HEK293 (cell line): Measurements from ENCODE around the gene PPM1E.

ENCODE experiments used
- CTCF ChIA-PET: fragments of 350-600 bp; formaldehyde crosslinking; extraction: SDS; loops from one replicate; lab custom pipeline; 2021; ENCODE audit warnings: antibody characterized with exemption; lab: Yijun Ruan, JAX
- POLR2A ChIA-PET: fragments of 300-600 bp; formaldehyde crosslinking; extraction: SDS; loops from one replicate; lab custom pipeline; 2020; ENCODE audit warnings: antibody characterized with exemption, inconsistent platforms; lab: Yijun Ruan, JAX
- H3K27ac ChIP-seq: fragments of 200-500 bp; sonication (Bioruptor generic); 2 replicates; pipeline ENCODE4 v1.5.1; 2014; ENCODE audit warnings: low read depth, low read length, control low read depth, inconsistent platforms; ENCODE audit errors: extremely low read depth
- H3K36me3 ChIP-seq, 2 experiments: fragments of 200-500 bp in 1 of 2; sonication (Bioruptor generic) in 1 of 2; 1 replicate in 1 of 2; 2 replicates in 1 of 2; pipeline ENCODE4 v1.5.1; 2014 to 2017; ENCODE audit warnings: inconsistent platforms in 2 of 2, low read length in 2 of 2; ENCODE audit not compliant: control insufficient read depth in 2 of 2, insufficient read depth in 1 of 2
- H3K4me1 ChIP-seq: fragments of 200-500 bp; sonication (Bioruptor generic); 2 replicates; pipeline ENCODE4 v1.5.1; 2014; ENCODE audit warnings: mild to moderate bottlenecking, low read length, inconsistent platforms; ENCODE audit not compliant: control insufficient read depth, insufficient read depth
- H3K4me3 ChIP-seq: 2 replicates; pipeline ENCODE4 v1.5.1; 2011; ENCODE audit warnings: low read depth, mild to moderate bottlenecking, control low read depth, low read length, moderate library complexity
- H3K9me3 ChIP-seq: fragments of 200-500 bp; sonication (Bioruptor generic); 2 replicates; pipeline ENCODE4 v1.5.1; 2014; ENCODE audit warnings: low read depth, low read length, inconsistent platforms; ENCODE audit not compliant: control insufficient read depth, insufficient read depth
- FEZF1 ChIP-seq: fragments of 450-650 bp; formaldehyde crosslinking; IDR thresholded peaks from 2 replicates; pipeline ENCODE4 v1.5.1; 2016; ENCODE audit warnings: missing biosample characterization, missing genetic modification characterization
- KLF10 ChIP-seq: fragments of 450-650 bp; IDR thresholded peaks from 2 replicates; pipeline ENCODE4 v1.5.1; 2018; ENCODE audit warnings: missing biosample characterization, mild to moderate bottlenecking, missing genetic modification characterization
- REPIN1 ChIP-seq: fragments of 450-650 bp; formaldehyde crosslinking; IDR thresholded peaks from 2 replicates; pipeline ENCODE4 v1.5.1; 2017; ENCODE audit warnings: missing biosample characterization, missing genetic modification characterization, low read depth
- ZBTB48 ChIP-seq: fragments of 450-650 bp; formaldehyde crosslinking; IDR thresholded peaks from 2 replicates; pipeline ENCODE4 v1.5.1; 2016; ENCODE audit warnings: missing biosample characterization, missing genetic modification characterization
- ZNF138 ChIP-seq: fragments of 450-650 bp; formaldehyde crosslinking; IDR thresholded peaks from 2 replicates; pipeline ENCODE4 v1.5.1; 2016; ENCODE audit warnings: missing biosample characterization, missing genetic modification characterization, borderline replicate concordance
- ZNF223 ChIP-seq: fragments of 450-650 bp; formaldehyde crosslinking; IDR thresholded peaks from 2 replicates; pipeline ENCODE4 v1.5.1; 2016; ENCODE audit warnings: missing biosample characterization, missing genetic modification characterization
- ZNF292 ChIP-seq: fragments of 450-650 bp; formaldehyde crosslinking; IDR thresholded peaks from 2 replicates; pipeline ENCODE4 v1.5.1; 2016; ENCODE audit warnings: low read depth, missing biosample characterization, missing genetic modification characterization, borderline replicate concordance
- ZNF416 ChIP-seq: fragments of 450-650 bp; formaldehyde crosslinking; IDR thresholded peaks from 2 replicates; pipeline ENCODE4 v1.5.1; 2016; ENCODE audit warnings: missing biosample characterization, missing genetic modification characterization
- ZNF48 ChIP-seq: fragments of 450-650 bp; formaldehyde crosslinking; IDR thresholded peaks from 2 replicates; pipeline ENCODE4 v1.5.1; 2016; ENCODE audit warnings: missing biosample characterization, missing genetic modification characterization
- ZNF555 ChIP-seq: fragments of 450-650 bp; formaldehyde crosslinking; conservative IDR thresholded peaks from 2 replicates; pipeline ENCODE4 v1.5.1; 2017; ENCODE audit warnings: missing biosample characterization, mild to moderate bottlenecking, missing genetic modification characterization, inconsistent platforms
- ZNF658 ChIP-seq: fragments of 450-650 bp; formaldehyde crosslinking; IDR thresholded peaks from 2 replicates; pipeline ENCODE4; 2016; ENCODE audit warnings: missing biosample characterization, missing genetic modification characterization
- ZNF664 ChIP-seq: fragments of 450-650 bp; formaldehyde crosslinking; IDR thresholded peaks from 2 replicates; pipeline ENCODE4 v1.5.1; 2016; ENCODE audit warnings: missing biosample characterization, missing genetic modification characterization
- ZNF677 ChIP-seq: fragments of 450-650 bp; IDR thresholded peaks from 2 replicates; pipeline ENCODE4 v1.5.0; 2018; ENCODE audit warnings: missing biosample characterization, mild to moderate bottlenecking, missing genetic modification characterization, moderate library complexity
- TF ChIP-seq, protein P1 (sequence below): fragments of 450-650 bp; IDR thresholded peaks from 2 replicates; pipeline ENCODE4 v1.5.1; 2018; ENCODE audit warnings: missing biosample characterization, missing genetic modification characterization
- TF ChIP-seq, protein P2 (sequence below): fragments of 450-650 bp; formaldehyde crosslinking; IDR thresholded peaks from 2 replicates; pipeline ENCODE4 v1.5.1; 2016; ENCODE audit warnings: missing biosample characterization, missing genetic modification characterization
- TF ChIP-seq, protein P3 (sequence below): fragments of 450-650 bp; formaldehyde crosslinking; IDR thresholded peaks from 2 replicates; pipeline ENCODE4 v1.5.1; 2016; ENCODE audit warnings: missing biosample characterization, missing genetic modification characterization
- TF ChIP-seq, protein P4 (sequence below): fragments of 450-650 bp; formaldehyde crosslinking; IDR thresholded peaks from 2 replicates; pipeline ENCODE4 v1.5.1; 2016; ENCODE audit warnings: missing biosample characterization, missing genetic modification characterization, low read depth
- TF ChIP-seq, protein P5 (sequence below): fragments of 450-650 bp; formaldehyde crosslinking; IDR thresholded peaks from 2 replicates; pipeline ENCODE4 v1.5.1; 2016; ENCODE audit warnings: missing biosample characterization, missing genetic modification characterization
- TF ChIP-seq, protein P6 (sequence below): fragments of 450-650 bp; formaldehyde crosslinking; IDR thresholded peaks from 2 replicates; pipeline ENCODE4 v1.5.1; 2016; ENCODE audit warnings: missing biosample characterization, missing genetic modification characterization

PPM1E gene

DNA sequence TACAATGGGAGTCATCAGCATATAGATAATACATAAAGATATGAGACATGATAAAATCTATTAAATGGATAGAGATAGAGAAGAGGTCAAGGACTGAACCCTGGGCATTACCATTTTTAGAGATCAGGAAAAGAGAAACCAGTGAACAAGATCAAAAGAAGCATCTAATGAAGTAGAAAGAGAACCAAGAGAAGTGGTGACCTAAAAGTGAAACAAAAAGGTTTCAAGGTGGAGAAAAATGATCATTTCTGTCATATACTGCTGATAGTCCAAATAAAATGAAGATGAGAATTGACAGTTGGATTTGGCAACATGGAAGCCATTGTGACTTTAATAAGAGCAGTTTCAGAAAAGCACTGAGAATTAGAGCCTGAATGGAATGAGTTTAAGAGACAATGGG, 165.1 kb downstream of the PPM1E start:
- no peaks in the 10 kb centered on the region; a peak in 1 of 3 replicates for H3K36me3 ChIP-seq
- TF ChIP-seq, protein P1, sequence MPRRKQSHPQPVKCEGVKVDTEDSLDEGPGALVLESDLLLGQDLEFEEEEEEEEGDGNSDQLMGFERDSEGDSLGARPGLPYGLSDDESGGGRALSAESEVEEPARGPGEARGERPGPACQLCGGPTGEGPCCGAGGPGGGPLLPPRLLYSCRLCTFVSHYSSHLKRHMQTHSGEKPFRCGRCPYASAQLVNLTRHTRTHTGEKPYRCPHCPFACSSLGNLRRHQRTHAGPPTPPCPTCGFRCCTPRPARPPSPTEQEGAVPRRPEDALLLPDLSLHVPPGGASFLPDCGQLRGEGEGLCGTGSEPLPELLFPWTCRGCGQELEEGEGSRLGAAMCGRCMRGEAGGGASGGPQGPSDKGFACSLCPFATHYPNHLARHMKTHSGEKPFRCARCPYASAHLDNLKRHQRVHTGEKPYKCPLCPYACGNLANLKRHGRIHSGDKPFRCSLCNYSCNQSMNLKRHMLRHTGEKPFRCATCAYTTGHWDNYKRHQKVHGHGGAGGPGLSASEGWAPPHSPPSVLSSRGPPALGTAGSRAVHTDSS, result no peak
- TF ChIP-seq, protein P2, sequence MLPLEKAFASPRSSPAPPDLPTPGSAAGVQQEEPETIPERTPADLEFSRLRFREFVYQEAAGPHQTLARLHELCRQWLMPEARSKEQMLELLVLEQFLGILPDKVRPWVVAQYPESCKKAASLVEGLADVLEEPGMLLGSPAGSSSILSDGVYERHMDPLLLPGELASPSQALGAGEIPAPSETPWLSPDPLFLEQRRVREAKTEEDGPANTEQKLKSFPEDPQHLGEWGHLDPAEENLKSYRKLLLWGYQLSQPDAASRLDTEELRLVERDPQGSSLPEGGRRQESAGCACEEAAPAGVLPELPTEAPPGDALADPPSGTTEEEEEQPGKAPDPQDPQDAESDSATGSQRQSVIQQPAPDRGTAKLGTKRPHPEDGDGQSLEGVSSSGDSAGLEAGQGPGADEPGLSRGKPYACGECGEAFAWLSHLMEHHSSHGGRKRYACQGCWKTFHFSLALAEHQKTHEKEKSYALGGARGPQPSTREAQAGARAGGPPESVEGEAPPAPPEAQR (tag by site-specific recombination), result no peak
- TF ChIP-seq KLF10 (tag by site-specific recombination) (no peak), ZNF223 (tag by site-specific recombination) (no peak), ZNF292 (tag by site-specific recombination) (no peak), ZNF658 (tag by site-specific recombination) (no peak), ZNF416 (tag by site-specific recombination) (no peak), REPIN1 (no peak), ZNF677 (tag by site-specific recombination) (no peak), ZNF48 (no peak), ZNF555 (tag by site-specific recombination) (no peak), ZNF664 (tag by site-specific recombination) (no peak), FEZF1 (no peak), ZNF138 (tag by site-specific recombination) (no peak)
- TF ChIP-seq, protein P3, sequence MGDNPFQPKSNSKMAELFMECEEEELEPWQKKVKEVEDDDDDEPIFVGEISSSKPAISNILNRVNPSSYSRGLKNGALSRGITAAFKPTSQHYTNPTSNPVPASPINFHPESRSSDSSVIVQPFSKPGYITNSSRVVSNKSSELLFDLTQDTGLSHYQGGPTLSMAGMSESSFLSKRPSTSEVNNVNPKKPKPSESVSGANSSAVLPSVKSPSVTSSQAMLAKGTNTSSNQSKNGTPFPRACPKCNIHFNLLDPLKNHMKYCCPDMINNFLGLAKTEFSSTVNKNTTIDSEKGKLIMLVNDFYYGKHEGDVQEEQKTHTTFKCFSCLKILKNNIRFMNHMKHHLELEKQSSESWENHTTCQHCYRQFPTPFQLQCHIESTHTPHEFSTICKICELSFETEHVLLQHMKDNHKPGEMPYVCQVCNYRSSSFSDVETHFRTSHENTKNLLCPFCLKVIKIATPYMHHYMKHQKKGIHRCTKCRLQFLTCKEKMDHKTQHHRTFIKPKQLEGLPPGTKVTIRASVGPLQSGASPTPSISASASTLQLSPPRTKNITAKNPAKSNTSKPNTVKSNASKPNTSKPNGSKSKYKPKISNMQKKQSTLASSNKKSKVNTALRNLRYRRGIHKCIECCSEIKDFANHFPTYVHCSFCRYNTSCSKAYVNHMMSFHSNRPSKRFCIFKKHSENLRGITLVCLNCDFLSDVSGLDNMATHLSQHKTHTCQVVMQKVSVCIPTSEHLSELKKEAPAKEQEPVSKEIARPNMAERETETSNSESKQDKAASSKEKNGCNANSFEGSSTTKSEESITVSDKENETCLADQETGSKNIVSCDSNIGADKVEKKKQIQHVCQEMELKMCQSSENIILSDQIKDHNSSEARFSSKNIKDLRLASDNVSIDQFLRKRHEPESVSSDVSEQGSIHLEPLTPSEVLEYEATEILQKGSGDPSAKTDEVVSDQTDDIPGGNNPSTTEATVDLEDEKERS (tag by site-specific recombination), result no peak
- TF ChIP-seq, protein P4, sequence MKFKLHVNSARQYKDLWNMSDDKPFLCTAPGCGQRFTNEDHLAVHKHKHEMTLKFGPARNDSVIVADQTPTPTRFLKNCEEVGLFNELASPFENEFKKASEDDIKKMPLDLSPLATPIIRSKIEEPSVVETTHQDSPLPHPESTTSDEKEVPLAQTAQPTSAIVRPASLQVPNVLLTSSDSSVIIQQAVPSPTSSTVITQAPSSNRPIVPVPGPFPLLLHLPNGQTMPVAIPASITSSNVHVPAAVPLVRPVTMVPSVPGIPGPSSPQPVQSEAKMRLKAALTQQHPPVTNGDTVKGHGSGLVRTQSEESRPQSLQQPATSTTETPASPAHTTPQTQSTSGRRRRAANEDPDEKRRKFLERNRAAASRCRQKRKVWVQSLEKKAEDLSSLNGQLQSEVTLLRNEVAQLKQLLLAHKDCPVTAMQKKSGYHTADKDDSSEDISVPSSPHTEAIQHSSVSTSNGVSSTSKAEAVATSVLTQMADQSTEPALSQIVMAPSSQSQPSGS, result no peak
- TF ChIP-seq, protein P5, sequence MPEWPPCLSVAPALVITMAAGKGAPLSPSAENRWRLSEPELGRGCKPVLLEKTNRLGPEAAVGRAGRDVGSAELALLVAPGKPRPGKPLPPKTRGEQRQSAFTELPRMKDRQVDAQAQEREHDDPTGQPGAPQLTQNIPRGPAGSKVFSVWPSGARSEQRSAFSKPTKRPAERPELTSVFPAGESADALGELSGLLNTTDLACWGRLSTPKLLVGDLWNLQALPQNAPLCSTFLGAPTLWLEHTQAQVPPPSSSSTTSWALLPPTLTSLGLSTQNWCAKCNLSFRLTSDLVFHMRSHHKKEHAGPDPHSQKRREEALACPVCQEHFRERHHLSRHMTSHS (tag by site-specific recombination), result no peak
- TF ChIP-seq, all 188 proteins: peak for 0
- Histone ChIP-seq H3K9me3 (no peaks in the 10 kb centered on the region), H3K4me1 (peaks cover 13% of the 10 kb centered on the region), H3K27ac (no peak overlapping the region), H3K4me3 (no peak overlapping the region)
- ChIA-PET POLR2A (no interaction called here), CTCF (no interaction called here)

DNA sequence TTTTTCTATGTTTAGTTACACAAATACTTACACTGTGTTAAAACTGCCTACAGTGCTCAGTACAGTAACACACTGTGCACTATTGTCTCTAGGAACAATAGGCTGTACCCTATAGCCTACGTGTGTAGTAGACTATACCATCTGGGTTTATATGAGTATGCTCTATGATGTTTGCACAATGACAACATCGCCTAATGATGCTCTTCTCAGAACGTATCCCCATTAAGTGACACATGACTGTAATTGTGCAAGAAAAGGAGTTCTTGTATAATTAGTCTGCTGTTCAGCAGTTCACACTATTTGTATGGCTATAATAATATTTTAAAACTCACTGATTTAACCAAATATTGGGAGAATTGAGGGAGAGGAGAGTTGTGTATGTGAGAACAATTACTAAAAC, 177.3 kb downstream of the PPM1E start:
- POLR2A ChIA-PET, result no interaction called here
- TF ChIP-seq, protein P6, sequence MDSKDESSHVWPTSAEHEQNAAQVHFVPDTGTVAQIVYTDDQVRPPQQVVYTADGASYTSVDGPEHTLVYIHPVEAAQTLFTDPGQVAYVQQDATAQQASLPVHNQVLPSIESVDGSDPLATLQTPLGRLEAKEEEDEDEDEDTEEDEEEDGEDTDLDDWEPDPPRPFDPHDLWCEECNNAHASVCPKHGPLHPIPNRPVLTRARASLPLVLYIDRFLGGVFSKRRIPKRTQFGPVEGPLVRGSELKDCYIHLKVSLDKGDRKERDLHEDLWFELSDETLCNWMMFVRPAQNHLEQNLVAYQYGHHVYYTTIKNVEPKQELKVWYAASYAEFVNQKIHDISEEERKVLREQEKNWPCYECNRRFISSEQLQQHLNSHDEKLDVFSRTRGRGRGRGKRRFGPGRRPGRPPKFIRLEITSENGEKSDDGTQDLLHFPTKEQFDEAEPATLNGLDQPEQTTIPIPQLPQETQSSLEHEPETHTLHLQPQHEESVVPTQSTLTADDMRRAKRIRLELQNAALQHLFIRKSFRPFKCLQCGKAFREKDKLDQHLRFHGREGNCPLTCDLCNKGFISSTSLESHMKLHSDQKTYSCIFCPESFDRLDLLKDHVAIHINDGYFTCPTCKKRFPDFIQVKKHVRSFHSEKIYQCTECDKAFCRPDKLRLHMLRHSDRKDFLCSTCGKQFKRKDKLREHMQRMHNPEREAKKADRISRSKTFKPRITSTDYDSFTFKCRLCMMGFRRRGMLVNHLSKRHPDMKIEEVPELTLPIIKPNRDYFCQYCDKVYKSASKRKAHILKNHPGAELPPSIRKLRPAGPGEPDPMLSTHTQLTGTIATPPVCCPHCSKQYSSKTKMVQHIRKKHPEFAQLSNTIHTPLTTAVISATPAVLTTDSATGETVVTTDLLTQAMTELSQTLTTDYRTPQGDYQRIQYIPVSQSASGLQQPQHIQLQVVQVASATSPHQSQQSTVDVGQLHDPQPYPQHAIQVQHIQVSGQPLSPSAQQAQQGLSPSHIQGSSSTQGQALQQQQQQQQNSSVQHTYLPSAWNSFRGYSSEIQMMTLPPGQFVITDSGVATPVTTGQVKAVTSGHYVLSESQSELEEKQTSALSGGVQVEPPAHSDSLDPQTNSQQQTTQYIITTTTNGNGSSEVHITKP, result peak; percentile 29; the same call in 1 of the 2 replicates
- no peak for TF ChIP-seq ZBTB48 (tag by site-specific recombination)
- TF ChIP-seq, all 188 proteins: peak for 1
- CTCF ChIA-PET, result no interaction called here

More for the DNA sequence above, 177.3 kb downstream of the PPM1E start:
- no peaks in the 10 kb centered on the region for H3K4me1 ChIP-seq
- H3K9me3 ChIP-seq, result no peaks in the 10 kb centered on the region
- no peak overlapping the region for H3K4me3 ChIP-seq
- no peak overlapping the region for H3K27ac ChIP-seq
- H3K36me3 ChIP-seq, result no peaks in the 10 kb centered on the region
